Esophagus muscularis mucosa (tissue), 4 donors: ENCODE data around the gene NEURL1B.
"Not testable (repeated sequence)": the region's sequence is repeated elsewhere in the genome, so short reads cannot be mapped to it uniquely, and the experiment has no call there.

Experiments
- EP300 ChIP-seq: sonication (generic); formaldehyde crosslinking; IDR thresholded peaks from one replicate; pipeline ENCODE4 v1.6.1; 2017; ENCODE audit warnings: antibody characterized with exemption
- POLR2A ChIP-seq: fragments of 450-650 bp; IDR thresholded peaks from one replicate; pipeline ENCODE4 v1.6.1; 2017; ENCODE audit warnings: antibody characterized with exemption, moderate library complexity, mild to moderate bottlenecking, low read depth
- POLR2AphosphoS5 ChIP-seq, 2 donors: sonication (generic); formaldehyde crosslinking; IDR thresholded peaks; one replicate each; pipeline ENCODE4 v1.6.1; 2017; ENCODE audit warnings: antibody characterized with exemption in 2 of 2
- TF ChIP-seq, protein P1 (sequence below), 3 experiments: fragments of 200-600 bp in 2 of 3; fragments of 450-650 bp in 1 of 3; sonication (generic) in 2 of 3; IDR thresholded peaks; one replicate each; pipeline ENCODE4 v1.5.1; 2017 to 2019; ENCODE audit warnings: antibody characterized with exemption in 3 of 3, mild to moderate bottlenecking in 2 of 3, moderate library complexity in 1 of 3

DNA sequence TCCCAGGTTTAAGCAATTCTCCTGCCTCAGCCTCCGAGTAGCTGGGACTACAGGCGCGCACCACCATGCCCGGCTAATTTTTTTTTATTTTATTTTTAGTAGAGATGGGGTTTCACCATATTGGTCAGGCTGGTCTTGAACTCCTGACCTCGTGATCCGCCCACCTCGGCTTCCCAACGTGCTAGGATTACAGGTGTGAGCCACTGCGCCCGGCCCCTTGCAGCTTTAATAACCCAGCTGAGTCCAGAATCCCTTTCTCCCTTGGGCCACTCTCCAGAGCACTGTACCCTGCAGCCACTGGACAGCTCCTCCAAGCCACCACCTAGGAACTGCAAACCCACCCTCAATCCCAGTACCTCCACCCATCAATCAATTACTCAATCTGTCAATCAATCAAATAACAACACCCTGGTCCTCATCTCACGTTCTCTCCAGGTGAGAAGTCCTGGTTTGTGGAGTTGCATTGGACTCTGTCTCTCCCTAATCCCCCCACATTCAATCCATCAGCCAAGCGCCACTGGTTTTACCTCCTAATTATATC, 70.3 kb downstream of the NEURL1B start:
- TF ChIP-seq POLR2A; POLR2AphosphoS5 (IDR thresholded peaks at IDR 0.05); EP300: not testable (repeated sequence)
- TF ChIP-seq, protein P1, sequence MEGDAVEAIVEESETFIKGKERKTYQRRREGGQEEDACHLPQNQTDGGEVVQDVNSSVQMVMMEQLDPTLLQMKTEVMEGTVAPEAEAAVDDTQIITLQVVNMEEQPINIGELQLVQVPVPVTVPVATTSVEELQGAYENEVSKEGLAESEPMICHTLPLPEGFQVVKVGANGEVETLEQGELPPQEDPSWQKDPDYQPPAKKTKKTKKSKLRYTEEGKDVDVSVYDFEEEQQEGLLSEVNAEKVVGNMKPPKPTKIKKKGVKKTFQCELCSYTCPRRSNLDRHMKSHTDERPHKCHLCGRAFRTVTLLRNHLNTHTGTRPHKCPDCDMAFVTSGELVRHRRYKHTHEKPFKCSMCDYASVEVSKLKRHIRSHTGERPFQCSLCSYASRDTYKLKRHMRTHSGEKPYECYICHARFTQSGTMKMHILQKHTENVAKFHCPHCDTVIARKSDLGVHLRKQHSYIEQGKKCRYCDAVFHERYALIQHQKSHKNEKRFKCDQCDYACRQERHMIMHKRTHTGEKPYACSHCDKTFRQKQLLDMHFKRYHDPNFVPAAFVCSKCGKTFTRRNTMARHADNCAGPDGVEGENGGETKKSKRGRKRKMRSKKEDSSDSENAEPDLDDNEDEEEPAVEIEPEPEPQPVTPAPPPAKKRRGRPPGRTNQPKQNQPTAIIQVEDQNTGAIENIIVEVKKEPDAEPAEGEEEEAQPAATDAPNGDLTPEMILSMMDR (IDR thresholded peaks at IDR 0.05), result not testable (repeated sequence)
